Retinal pigment epithelial cell (primary cell): ENCODE data around the gene MAGI2.

Experiments
- DNase-seq: peaks from one replicate; pipeline ENCODE4 v3.0.0-alpha.2; 2010; ENCODE audit warnings: low read depth
- H3K4me3 ChIP-seq: 2 replicates; pipeline ENCODE4 v1.5.1; 2011; ENCODE audit warnings: mild to moderate bottlenecking, low read length, control low read depth, moderate library complexity
- TF ChIP-seq, protein P1 (sequence below): conservative IDR thresholded peaks from 2 replicates; pipeline ENCODE4 v1.5.1; 2011; ENCODE audit warnings: low read depth, low read length, control low read depth, inconsistent platforms

MAGI2 gene

DNA sequence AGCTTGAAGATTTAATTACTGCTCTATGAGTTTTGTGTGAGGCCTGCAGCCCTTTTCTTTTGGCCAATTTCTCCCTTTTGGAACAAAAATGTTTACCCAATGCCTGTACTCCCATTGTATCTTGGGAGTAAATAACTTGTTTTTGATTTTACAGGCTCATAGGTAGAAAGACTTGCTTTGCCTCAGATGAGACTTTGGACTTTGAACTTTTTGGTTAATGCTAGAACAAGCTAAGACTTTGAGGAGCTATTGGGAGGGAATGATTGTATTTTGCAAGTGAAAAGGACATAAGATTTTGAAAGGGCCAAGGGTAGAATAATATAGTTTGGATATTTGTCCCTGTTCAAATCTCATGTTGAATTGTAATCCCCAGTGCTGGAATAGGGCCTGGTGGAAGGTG lies 152.0 kb downstream of the MAGI2 start:
- no peak for DNase-seq
- H3K4me3 ChIP-seq: no peak overlapping the region
- TF ChIP-seq, protein P1, sequence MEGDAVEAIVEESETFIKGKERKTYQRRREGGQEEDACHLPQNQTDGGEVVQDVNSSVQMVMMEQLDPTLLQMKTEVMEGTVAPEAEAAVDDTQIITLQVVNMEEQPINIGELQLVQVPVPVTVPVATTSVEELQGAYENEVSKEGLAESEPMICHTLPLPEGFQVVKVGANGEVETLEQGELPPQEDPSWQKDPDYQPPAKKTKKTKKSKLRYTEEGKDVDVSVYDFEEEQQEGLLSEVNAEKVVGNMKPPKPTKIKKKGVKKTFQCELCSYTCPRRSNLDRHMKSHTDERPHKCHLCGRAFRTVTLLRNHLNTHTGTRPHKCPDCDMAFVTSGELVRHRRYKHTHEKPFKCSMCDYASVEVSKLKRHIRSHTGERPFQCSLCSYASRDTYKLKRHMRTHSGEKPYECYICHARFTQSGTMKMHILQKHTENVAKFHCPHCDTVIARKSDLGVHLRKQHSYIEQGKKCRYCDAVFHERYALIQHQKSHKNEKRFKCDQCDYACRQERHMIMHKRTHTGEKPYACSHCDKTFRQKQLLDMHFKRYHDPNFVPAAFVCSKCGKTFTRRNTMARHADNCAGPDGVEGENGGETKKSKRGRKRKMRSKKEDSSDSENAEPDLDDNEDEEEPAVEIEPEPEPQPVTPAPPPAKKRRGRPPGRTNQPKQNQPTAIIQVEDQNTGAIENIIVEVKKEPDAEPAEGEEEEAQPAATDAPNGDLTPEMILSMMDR: no peak

DNA sequence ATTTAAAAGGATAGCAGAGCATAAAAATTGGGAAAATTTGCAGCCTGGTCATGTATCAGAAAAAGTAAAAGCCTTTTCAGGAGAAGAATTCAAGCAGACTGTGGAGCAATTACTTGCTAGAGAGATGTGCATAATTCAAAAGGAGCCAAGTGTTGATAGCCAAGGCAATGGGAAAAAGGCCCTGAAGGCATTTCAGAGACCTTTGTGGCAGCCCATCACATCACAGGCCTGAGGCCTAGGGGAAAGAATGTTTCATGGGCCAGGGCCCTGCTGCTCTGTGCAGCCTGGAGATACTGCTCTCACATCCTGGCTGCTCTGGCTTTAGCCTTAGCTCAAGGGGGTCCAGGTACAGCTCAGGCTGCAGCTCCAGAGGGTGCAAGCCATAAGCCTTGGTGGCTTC lies 152.9 kb downstream of the MAGI2 start:
- no peak overlapping the region for H3K4me3 ChIP-seq
- TF ChIP-seq, protein P1: no peak
- no peak for DNase-seq

DNA sequence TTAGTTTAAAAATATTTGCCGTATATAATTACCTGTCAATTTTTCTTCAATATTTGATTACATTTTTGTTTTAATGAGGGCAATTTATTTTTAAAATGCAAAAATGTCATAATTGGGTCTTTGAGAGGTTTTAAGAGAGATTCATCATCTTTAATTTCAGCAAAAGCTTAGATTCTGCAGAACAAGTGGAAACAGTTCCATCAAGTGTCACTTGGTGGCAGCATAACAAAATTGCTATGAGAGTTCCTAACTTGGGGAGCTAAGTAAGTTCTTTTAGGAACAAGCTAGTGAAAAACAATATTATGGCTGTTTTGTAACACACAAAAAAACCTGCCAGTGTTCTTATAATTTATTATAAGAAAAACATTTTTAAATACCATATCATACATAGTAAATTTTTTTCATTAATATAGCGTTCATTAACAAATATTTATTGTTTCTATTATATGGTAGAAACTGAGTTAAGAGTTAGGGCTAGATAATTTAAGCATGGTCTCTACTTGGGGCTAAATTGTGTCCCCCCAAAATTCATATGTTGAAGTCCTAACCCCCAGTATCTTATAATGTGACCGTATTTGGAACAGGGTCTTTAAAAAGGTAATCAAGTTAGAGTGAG lies 155.2 kb downstream of the MAGI2 start:
- DNase-seq: no peak
- H3K4me3 ChIP-seq: no peak overlapping the region
- TF ChIP-seq, protein P1: peak; percentile 83

DNA sequence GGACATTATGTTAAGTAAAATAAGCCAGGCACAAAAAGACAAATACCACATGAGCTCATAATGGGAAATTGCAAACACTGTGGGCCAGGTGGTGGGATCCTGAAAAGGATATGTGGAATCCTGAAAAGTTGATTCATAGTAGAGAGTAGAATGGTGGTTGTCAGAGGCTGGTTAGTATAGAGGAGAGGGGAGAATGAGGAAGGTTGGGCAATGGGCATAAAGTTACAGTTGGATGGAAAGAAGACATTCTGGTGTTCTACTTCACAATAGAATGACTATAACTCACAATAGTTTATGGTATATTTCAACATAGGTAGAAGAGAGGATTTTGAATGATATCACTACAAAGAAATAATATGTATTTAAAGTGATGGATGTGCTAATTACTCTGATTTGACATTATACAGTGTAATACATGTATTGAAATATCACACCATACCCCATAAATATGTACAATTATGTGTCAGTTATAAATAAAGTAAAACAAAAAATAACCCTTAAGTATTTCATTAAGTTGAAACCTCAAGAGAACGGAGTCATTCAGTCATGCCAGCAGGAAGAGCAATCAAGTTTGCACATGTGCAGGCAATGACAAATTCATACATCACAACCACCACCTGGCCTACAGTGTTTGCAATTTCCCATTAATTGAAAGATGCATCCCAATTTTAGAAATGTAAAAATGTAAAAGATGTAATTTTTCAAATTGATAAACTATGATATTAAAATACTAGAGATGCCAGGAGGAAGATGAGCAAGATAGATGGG lies 156.7 kb downstream of the MAGI2 start:
- TF ChIP-seq, protein P1: no peak
- H3K4me3 ChIP-seq: no peak overlapping the region
- DNase-seq: no peak

DNA sequence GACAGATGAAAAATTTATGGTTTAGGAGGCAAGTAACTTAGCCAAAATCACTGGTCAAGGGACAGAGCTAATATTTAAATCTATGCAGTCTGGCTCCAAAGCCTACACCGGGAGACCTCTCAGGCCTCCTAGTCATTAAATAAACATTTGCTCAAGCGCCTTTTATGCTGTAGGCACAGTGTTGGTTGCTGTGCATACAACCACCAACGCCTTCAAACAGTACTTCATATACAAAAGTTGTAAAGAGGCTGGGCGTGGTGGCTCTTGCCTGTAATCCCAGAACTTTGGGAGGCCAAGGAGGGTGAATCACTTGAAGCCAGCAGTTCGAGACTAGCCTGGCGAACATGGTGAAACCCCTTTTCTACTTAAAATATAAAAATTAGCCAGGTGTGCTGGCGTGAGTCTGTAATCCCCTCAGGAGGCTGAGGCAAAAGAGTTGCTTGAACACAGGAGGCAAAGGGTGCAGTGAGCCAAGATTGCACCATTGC lies 159.8 kb downstream of the MAGI2 start:
- H3K4me3 ChIP-seq: no peak overlapping the region
- no peak for DNase-seq
- TF ChIP-seq, protein P1: no peak

DNA sequence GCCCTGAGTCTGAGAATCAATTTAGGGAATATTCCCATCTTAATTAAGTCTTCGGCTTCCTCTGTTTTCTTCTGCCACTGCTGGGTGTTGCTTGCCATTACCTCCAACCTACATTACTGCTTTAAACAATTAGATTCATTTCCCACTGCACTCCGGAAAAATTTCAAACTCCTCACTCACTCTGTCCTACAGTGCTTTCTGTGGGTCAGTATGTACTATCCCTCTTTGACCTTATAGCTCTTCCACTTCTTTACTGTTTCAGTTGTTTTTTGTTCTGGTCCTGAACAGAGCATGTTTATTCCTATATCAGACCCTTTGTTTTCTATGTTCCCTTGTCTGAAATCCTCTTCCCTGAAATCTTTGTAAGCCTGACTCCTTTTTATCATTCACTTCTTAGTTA lies 160.6 kb downstream of the MAGI2 start:
- no peak overlapping the region for H3K4me3 ChIP-seq
- TF ChIP-seq, protein P1: no peak
- DNase-seq: no peak

DNA sequence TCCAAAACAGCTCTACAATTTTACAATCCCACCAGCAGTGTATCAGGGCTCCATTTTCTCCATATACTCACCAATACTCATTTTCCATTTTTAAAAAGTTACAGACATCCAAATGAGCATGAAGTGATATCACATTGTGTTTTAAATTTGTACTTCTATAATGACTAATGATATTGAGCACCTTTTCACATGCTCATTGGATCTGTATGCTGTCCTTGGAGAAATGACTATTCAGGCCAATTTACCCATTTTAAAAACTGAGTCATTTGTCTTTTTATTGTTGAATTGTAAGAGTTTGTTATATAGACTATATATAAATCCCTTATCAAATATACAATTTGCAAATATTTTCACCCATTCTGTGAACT lies 162.0 kb downstream of the MAGI2 start:
- H3K4me3 ChIP-seq: no peak overlapping the region
- TF ChIP-seq, protein P1: no peak
- DNase-seq: no peak
